Measurements from ENCODE around the gene ATRAID. TPM values are rescaled to one million over a fixed set of nuclear protein-coding genes. Genes with fewer than 3 reads are reported as not detected.

ATRAID gene
- total and polyA plus RNA-seq, 2 donors (not counting 3 experiments of a cell fraction or from before 2014, with no cell fraction given): 84.3 to 283 TPM

- dilution Hi-C loops (cut with MboI; ENCODE audit: extremely low pct_ligation_motif_present, low sequenced_read_pairs) (no loop called here), intact Hi-C loops (cut with micrococcal nuclease) (no loop called here)
- no peak overlapping the region for H3K27ac ChIP-seq (ENCODE audit: insufficient read depth, low read depth, low read length)
- H4K20me1 ChIP-seq (replicated peaks; ENCODE audit: control insufficient read depth, extremely low read depth, insufficient read depth, low read length): no peaks in the 10 kb centered on the region
- no peaks in the 10 kb centered on the region for H3K27me3 ChIP-seq (ENCODE audit: control insufficient read depth in 2 of 2, insufficient read depth in 2 of 2, low read length in 2 of 2)
- no peak overlapping the region for H3K4me2 ChIP-seq (ENCODE audit: insufficient read depth, low read length)
- ChIA-PET POLR2A (no interaction called here), CTCF (interaction anchor here (0.9 kb wide), 1 partner anchor 48 kb away, joined by 3 read pairs; no protein-coding TSS in a partner anchor)
- DNase-seq (ENCODE audit: low read depth, low spot score) (no peak), FAIRE-seq (no peak)
- H3K4me3 ChIP-seq (replicated peaks in 1 of 3; ENCODE audit: insufficient read depth in 1 of 3, low read depth in 1 of 3, low read length in 3 of 3): no peak overlapping the region
- TF ChIP-seq POLR2AphosphoS5 (IDR thresholded peaks at IDR 0.05; ENCODE audit: insufficient read depth, low read depth, low read length): no peak
- no peak for TF ChIP-seq JUN (IDR thresholded peaks at IDR 0.05; ENCODE audit: borderline replicate concordance, insufficient read depth, insufficient read length, low read depth)
- TF ChIP-seq FOS (IDR thresholded peaks at IDR 0.05; ENCODE audit: borderline replicate concordance, insufficient read depth, low read length): no peak
- no peak for TF ChIP-seq EZH2 (IDR thresholded peaks at IDR 0.05; ENCODE audit: borderline replicate concordance, low read depth, low read length, severe bottlenecking)
- no peak for TF ChIP-seq GATA2 (IDR thresholded peaks at IDR 0.05; ENCODE audit: insufficient read depth, insufficient read length, low read depth, low read length)
- H3K4me1 ChIP-seq (ENCODE audit: control insufficient read depth, extremely low read depth, insufficient read depth, low read length): no peaks in the 10 kb centered on the region
- H3K36me3 ChIP-seq (ENCODE audit: control insufficient read depth in 2 of 2, extremely low read depth in 1 of 2, insufficient read depth in 2 of 2, low read length in 2 of 2): peaks cover 25 to 54% of the 10 kb centered on the region in 2 experiments
- no peaks in the 10 kb centered on the region for H3K79me2 ChIP-seq (ENCODE audit: control insufficient read depth, insufficient read depth, low read length)
- no TSS peak for BruUV-seq (replicated peaks)
- H3K9me1 ChIP-seq (replicated peaks; ENCODE audit: control insufficient read depth, extremely low read depth, insufficient read depth, low read length): no peaks in the 10 kb centered on the region
- no peak overlapping the region for H3K9ac ChIP-seq (replicated peaks; ENCODE audit: extremely low read depth, insufficient read depth, low read length)
- no peaks in the 10 kb centered on the region for H3K9me3 ChIP-seq (replicated peaks; ENCODE audit: control insufficient read depth, insufficient read depth, low read length)
- H2AFZ ChIP-seq (ENCODE audit: low read depth, low read length): no peak overlapping the region
Measured at GRCh38 chr2:27231921-27232320, 20.1 kb downstream of the ATRAID start.

- POLR2A ChIA-PET: no interaction called here
- no peaks in the 10 kb centered on the region for H3K79me2 ChIP-seq (ENCODE audit: control insufficient read depth, insufficient read depth, low read length)
- DNase-seq (ENCODE audit: low read depth, low spot score) (no peak), FAIRE-seq (no peak)
- CTCF ChIA-PET: interaction anchor here (0.9 kb wide), 1 partner anchor 22 kb away, joined by 3 read pairs; no protein-coding TSS in a partner anchor
- no peaks in the 10 kb centered on the region for H4K20me1 ChIP-seq (replicated peaks; ENCODE audit: control insufficient read depth, extremely low read depth, insufficient read depth, low read length)
- intact Hi-C loops (cut with micrococcal nuclease): no loop called here
- H3K27ac ChIP-seq (ENCODE audit: insufficient read depth, low read depth, low read length): no peak overlapping the region
- no peak overlapping the region for H3K4me2 ChIP-seq (ENCODE audit: insufficient read depth, low read length)
- H3K9ac ChIP-seq (replicated peaks; ENCODE audit: extremely low read depth, insufficient read depth, low read length): no peak overlapping the region
- no peaks in the 10 kb centered on the region for H3K9me3 ChIP-seq (replicated peaks; ENCODE audit: control insufficient read depth, insufficient read depth, low read length)
- H3K4me1 ChIP-seq (ENCODE audit: control insufficient read depth, extremely low read depth, insufficient read depth, low read length): no peaks in the 10 kb centered on the region
- no peak overlapping the region for H3K4me3 ChIP-seq (replicated peaks in 1 of 3; ENCODE audit: insufficient read depth in 1 of 3, low read depth in 1 of 3, low read length in 3 of 3)
- H3K27me3 ChIP-seq (ENCODE audit: control insufficient read depth in 2 of 2, insufficient read depth in 2 of 2, low read length in 2 of 2): no peaks in the 10 kb centered on the region
- H3K36me3 ChIP-seq (ENCODE audit: control insufficient read depth in 2 of 2, extremely low read depth in 1 of 2, insufficient read depth in 2 of 2, low read length in 2 of 2): peaks cover 20 to 63% of the 10 kb centered on the region in 2 experiments
- dilution Hi-C loops (cut with MboI; ENCODE audit: extremely low pct_ligation_motif_present, low sequenced_read_pairs): no loop called here
- no peaks in the 10 kb centered on the region for H3K9me1 ChIP-seq (replicated peaks; ENCODE audit: control insufficient read depth, extremely low read depth, insufficient read depth, low read length)
- no TSS peak for BruUV-seq (replicated peaks)
- H2AFZ ChIP-seq (ENCODE audit: low read depth, low read length): no peak overlapping the region
- TF ChIP-seq POLR2A (IDR thresholded peaks at IDR 0.05; ENCODE audit: low read depth, low read length) (no peak), MAX (IDR thresholded peaks at IDR 0.05; ENCODE audit: insufficient read depth, insufficient read length) (no peak), POLR2AphosphoS5 (IDR thresholded peaks at IDR 0.05; ENCODE audit: insufficient read depth, low read depth, low read length) (no peak), GATA2 (IDR thresholded peaks at IDR 0.05; ENCODE audit: insufficient read depth, insufficient read length, low read depth, low read length) (no peak), EZH2 (IDR thresholded peaks at IDR 0.05; ENCODE audit: borderline replicate concordance, low read depth, low read length, severe bottlenecking) (no peak), FOS (IDR thresholded peaks at IDR 0.05; ENCODE audit: borderline replicate concordance, insufficient read depth, low read length) (no peak), CTCF (IDR thresholded peaks at IDR 0.05; ENCODE audit: extremely low read depth in 1 of 2, insufficient read depth in 1 of 2, low read depth in 1 of 2, low read length in 2 of 2) (no peak), MYC (IDR thresholded peaks at IDR 0.05; ENCODE audit: low read depth, low read length) (no peak)
Measured at GRCh38 chr2:27233341-27233740, 21.5 kb downstream of the ATRAID start.

Measured in endothelial cell of umbilical vein (primary cell).